IMR-90 (cell line): ENCODE measurements around the gene PRLR.

Experiments used
- BHLHE40 ChIP-seq: fragments of 150-350 bp; IDR thresholded peaks from 2 replicates; pipeline ENCODE4 v1.6.1; 2016; ENCODE audit warnings: mild to moderate bottlenecking, low read depth, low read length
- CHD1 ChIP-seq: IDR thresholded peaks from 2 replicates; pipeline ENCODE4 v1.6.1; 2012; ENCODE audit warnings: low read depth, low read length, improper control_type of control experiment
- CTCF ChIP-seq: conservative IDR thresholded peaks from 2 replicates; pipeline ENCODE4 v1.5.1; 2012; ENCODE audit warnings: mild to moderate bottlenecking, low read depth, low read length, improper control_type of control experiment
- POLR2A ChIP-seq: IDR thresholded peaks from 2 replicates; pipeline ENCODE4 v1.6.1; 2012; ENCODE audit warnings: mild to moderate bottlenecking, low read depth, low read length
- RFX5 ChIP-seq: IDR thresholded peaks from 2 replicates; pipeline ENCODE4 v1.8.0; 2012; ENCODE audit warnings: low read depth, mild to moderate bottlenecking, low read length, moderate library complexity
- USF2 ChIP-seq: fragments of 150-350 bp; IDR thresholded peaks from 2 replicates; pipeline ENCODE4 v1.6.1; 2017; ENCODE audit warnings: mild to moderate bottlenecking, antibody characterized with exemption, low read length, low read depth

- TF ChIP-seq CTCF (no peak), CHD1 (no peak), USF2 (no peak), POLR2A (no peak), RFX5 (no peak), BHLHE40 (no peak)
Measured at GRCh38 chr5:35228310-35228709, 2.0 kb downstream of the PRLR start.
